ENCODE data around the gene PRSS38. TPM values are rescaled to one million over a fixed set of nuclear protein-coding genes. Genes with fewer than 3 reads are reported as not detected.

Gene PRSS38
- total and polyA plus RNA-seq, 10 of the 15 experiments (the other 5 are each of a cell fraction or from before 2014, with no cell fraction given) = not detected

DNA sequence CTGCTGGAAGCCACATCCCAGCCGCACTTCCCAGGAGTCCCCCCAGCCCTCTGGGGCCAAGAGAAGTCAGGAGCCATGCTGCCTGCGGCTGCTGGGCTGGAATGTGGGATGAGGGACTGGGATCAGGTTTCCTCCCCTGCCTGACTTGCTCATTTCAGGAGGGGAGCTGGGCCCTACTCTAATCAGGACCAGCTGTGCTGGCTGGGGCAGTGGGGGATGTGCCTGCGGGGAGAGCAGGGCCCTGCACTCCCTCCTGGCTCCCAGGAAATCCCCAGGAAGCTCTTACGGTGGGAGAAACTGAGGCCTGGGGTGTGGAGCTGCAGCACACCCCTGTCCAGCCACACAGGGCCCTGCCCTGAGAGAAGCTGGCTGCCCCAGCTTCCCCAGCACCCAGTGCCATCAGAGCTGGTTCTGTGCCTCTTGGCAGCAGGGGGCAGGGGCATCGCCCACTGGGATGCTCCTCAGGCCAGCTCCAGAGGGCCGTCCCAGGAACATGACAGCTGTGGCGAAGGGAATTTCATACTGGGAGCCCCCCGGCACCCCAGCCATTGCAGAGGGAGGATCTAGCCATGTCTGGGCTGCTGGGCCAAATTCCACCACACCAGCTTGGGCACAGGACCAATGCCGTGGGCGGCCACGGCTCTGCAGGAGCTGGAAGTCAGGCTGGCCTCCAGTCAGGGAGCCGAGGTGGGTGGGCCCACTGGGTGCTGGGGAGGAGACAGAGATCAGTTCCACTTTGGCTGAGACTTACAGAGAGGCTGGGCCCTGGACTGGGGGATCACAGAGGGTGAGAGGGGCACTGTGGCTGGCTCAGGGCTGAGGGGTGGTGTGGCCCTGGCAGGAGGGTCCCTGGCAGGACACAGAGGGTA, 21.3 kb upstream of the PRSS38 start:
- DNase-seq (ENCODE audit: low read depth, low spot score) = no peak
- CTCF ChIA-PET = no interaction called here
- H3K27me3 ChIP-seq (replicated peaks in 1 of 2; ENCODE audit: control insufficient read depth in 2 of 2, insufficient read depth in 2 of 2, low read length in 1 of 2) = no peaks in the 10 kb centered on the region
- FAIRE-seq = no peak
- H3K4me1 ChIP-seq (ENCODE audit: control insufficient read depth, insufficient read depth, low read length) = no peaks in the 10 kb centered on the region
- no peak for ATAC-seq
- POLR2A ChIA-PET = no interaction called here
- no peak overlapping the region for H3K4me3 ChIP-seq
- no peak overlapping the region for H2AFZ ChIP-seq (ENCODE audit: control insufficient read depth, low read depth, low read length)
- no peak overlapping the region for H3K9ac ChIP-seq (ENCODE audit: control insufficient read depth, insufficient read depth, low read length)
- RAD21 ChIA-PET (ENCODE audit: unreplicated experiment) = no interaction called here
- no peaks in the 10 kb centered on the region for H3K9me3 ChIP-seq (replicated peaks; ENCODE audit: control insufficient read depth, insufficient read depth, low read length)
- no peaks in the 10 kb centered on the region for H3K36me3 ChIP-seq (ENCODE audit: control insufficient read depth in 2 of 2, insufficient read depth in 2 of 2, low read length in 1 of 2)
- no TSS peak for BruUV-seq (replicated peaks)
- no peak overlapping the region for H3K27ac ChIP-seq (ENCODE audit: control insufficient read depth, insufficient read depth)
- intact Hi-C loops (cut with micrococcal nuclease; ENCODE audit: unreplicated experiment) (no loop called here), in situ Hi-C loops (cut with MboI) (no loop called here)
- no peaks in the 10 kb centered on the region for H3K79me2 ChIP-seq (ENCODE audit: control insufficient read depth, insufficient read depth, low read length)
- H4K20me1 ChIP-seq (ENCODE audit: control insufficient read depth, insufficient read depth) = no peaks in the 10 kb centered on the region
- 34% methylated on average over 12 of the region's 12 CpGs for WGBS (ENCODE audit: insufficient coverage, insufficient replicate concordance, low lambda C conversion rate, missing lambda C conversion rate)
- no peak overlapping the region for H3K4me2 ChIP-seq (ENCODE audit: control insufficient read depth, insufficient read depth)
- SMC1A ChIA-PET (ENCODE audit: uncharacterized antibody, unreplicated experiment) = no interaction called here
- TF ChIP-seq BACH1 (IDR thresholded peaks at IDR 0.05; ENCODE audit: borderline replicate concordance) (no peak), IKZF1 (conservative IDR thresholded peaks at IDR 0.05) (no peak), ZZZ3 (IDR thresholded peaks at IDR 0.05; ENCODE audit: control insufficient read depth, insufficient read length, low read depth) (no peak)
- TF ChIP-seq, protein P1, sequence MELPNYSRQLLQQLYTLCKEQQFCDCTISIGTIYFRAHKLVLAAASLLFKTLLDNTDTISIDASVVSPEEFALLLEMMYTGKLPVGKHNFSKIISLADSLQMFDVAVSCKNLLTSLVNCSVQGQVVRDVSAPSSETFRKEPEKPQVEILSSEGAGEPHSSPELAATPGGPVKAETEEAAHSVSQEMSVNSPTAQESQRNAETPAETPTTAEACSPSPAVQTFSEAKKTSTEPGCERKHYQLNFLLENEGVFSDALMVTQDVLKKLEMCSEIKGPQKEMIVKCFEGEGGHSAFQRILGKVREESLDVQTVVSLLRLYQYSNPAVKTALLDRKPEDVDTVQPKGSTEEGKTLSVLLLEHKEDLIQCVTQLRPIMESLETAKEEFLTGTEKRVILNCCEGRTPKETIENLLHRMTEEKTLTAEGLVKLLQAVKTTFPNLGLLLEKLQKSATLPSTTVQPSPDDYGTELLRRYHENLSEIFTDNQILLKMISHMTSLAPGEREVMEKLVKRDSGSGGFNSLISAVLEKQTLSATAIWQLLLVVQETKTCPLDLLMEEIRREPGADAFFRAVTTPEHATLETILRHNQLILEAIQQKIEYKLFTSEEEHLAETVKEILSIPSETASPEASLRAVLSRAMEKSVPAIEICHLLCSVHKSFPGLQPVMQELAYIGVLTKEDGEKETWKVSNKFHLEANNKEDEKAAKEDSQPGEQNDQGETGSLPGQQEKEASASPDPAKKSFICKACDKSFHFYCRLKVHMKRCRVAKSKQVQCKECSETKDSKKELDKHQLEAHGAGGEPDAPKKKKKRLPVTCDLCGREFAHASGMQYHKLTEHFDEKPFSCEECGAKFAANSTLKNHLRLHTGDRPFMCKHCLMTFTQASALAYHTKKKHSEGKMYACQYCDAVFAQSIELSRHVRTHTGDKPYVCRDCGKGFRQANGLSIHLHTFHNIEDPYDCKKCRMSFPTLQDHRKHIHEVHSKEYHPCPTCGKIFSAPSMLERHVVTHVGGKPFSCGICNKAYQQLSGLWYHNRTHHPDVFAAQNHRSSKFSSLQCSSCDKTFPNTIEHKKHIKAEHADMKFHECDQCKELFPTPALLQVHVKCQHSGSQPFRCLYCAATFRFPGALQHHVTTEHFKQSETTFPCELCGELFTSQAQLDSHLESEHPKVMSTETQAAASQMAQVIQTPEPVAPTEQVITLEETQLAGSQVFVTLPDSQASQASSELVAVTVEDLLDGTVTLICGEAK (IDR thresholded peaks at IDR 0.05; ENCODE audit: borderline replicate concordance) = no peak
- TF ChIP-seq, protein P2, sequence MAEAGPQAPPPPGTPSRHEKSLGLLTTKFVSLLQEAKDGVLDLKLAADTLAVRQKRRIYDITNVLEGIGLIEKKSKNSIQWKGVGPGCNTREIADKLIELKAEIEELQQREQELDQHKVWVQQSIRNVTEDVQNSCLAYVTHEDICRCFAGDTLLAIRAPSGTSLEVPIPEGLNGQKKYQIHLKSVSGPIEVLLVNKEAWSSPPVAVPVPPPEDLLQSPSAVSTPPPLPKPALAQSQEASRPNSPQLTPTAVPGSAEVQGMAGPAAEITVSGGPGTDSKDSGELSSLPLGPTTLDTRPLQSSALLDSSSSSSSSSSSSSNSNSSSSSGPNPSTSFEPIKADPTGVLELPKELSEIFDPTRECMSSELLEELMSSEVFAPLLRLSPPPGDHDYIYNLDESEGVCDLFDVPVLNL (IDR thresholded peaks at IDR 0.05; ENCODE audit: low read depth, low read length) = no peak
- TF ChIP-seq, protein P3, sequence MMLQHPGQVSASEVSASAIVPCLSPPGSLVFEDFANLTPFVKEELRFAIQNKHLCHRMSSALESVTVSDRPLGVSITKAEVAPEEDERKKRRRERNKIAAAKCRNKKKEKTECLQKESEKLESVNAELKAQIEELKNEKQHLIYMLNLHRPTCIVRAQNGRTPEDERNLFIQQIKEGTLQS (IDR thresholded peaks at IDR 0.05; ENCODE audit: borderline replicate concordance, extremely low read depth, low read depth, low read length) = no peak

Data from GM12878 (cell line).